Limb (tissue), 2 donors: Measurements from ENCODE around the gene GLIPR2.
A peak's percentile ranks its signal among the peaks of the same experiment; 100 is the strongest.
"Not testable (repeated sequence)": the region's sequence is repeated elsewhere in the genome, so short reads cannot be mapped to it uniquely, and the experiment has no call there.

Source experiments
- DNase-seq, 2 donors: peaks; one replicate each; pipeline ENCODE4 v3.0.0-alpha.2; 2016; ENCODE audit errors: extremely low spot score in 2 of 2

Gene GLIPR2

GRCh38 chr9:36163049-36163785 lies 26.7 kb downstream of the GLIPR2 start:
- DNase-seq = peak; percentile 92 to 94

GRCh38 chr9:36163786-36164170 lies 27.2 kb downstream of the GLIPR2 start:
- no peak for DNase-seq

GRCh38 chr9:36164372-36164771 lies 27.8 kb downstream of the GLIPR2 start:
- peak in 1 of 2 donors; percentile 78 for DNase-seq

GRCh38 chr9:36164989-36165388 lies 28.5 kb downstream of the GLIPR2 start:
- no peak for DNase-seq

GRCh38 chr9:36165826-36166167 lies 29.3 kb downstream of the GLIPR2 start:
- DNase-seq = peak in 1 of 2 donors; percentile 53

- peak; percentile 79 to 92 for DNase-seq
Measured at GRCh38 chr9:36166168-36166927, 29.8 kb downstream of the GLIPR2 start.

GRCh38 chr9:36169166-36169565 lies 32.6 kb downstream of the GLIPR2 start, which contains the start of gene CCIN:
Gene CCIN, plus strand, starts transcription at chr9:36169388. Its CDS starts 115 bp downstream, at chr9:36169503.
- DNase-seq = no peak

GRCh38 chr9:36169708-36170107 lies 33.2 kb downstream of the GLIPR2 start:
- no peak for DNase-seq

- DNase-seq = no peak
Measured at GRCh38 chr9:36170531-36170930, 34.0 kb downstream of the GLIPR2 start.

GRCh38 chr9:36173861-36174260 lies 37.3 kb downstream of the GLIPR2 start:
- DNase-seq = no peak

- no peak for DNase-seq
Measured at GRCh38 chr9:36174271-36174670, 37.7 kb downstream of the GLIPR2 start.

GRCh38 chr9:36174731-36175130 lies 38.2 kb downstream of the GLIPR2 start:
- no peak for DNase-seq

GRCh38 chr9:36175209-36175608 lies 38.7 kb downstream of the GLIPR2 start:
- not testable (repeated sequence) for DNase-seq

GRCh38 chr9:36176496-36176895 lies 40.0 kb downstream of the GLIPR2 start:
- DNase-seq = not testable (repeated sequence)

- no peak for DNase-seq
Measured at GRCh38 chr9:36177571-36177970, 41.0 kb downstream of the GLIPR2 start.

GRCh38 chr9:36180243-36180642 lies 43.7 kb downstream of the GLIPR2 start:
- DNase-seq = not testable (repeated sequence)

GRCh38 chr9:36187414-36187813 lies 50.9 kb downstream of the GLIPR2 start:
- no peak for DNase-seq

GRCh38 chr9:36188212-36188611 lies 51.7 kb downstream of the GLIPR2 start:
- no peak for DNase-seq

- no peak for DNase-seq
Measured at GRCh38 chr9:36189976-36190375, 53.4 kb downstream of the GLIPR2 start.

GRCh38 chr9:36190388-36191289 lies 54.1 kb downstream of the GLIPR2 start, which contains the start of gene CLTA:
Gene CLTA, plus strand, starts transcription at chr9:36190921. Its CDS starts 136 bp downstream, at chr9:36191057.
- DNase-seq = peak; percentile 95 to 99

- DNase-seq = no peak
Measured at GRCh38 chr9:36191290-36191645, 54.7 kb downstream of the GLIPR2 start.

GRCh38 chr9:36191686-36192085 lies 55.2 kb downstream of the GLIPR2 start:
- DNase-seq = no peak
